Activated CD8-positive, alpha-beta memory T cell treated with anti-CD3 and anti-CD28 coated beads for 48 hours (primary cell): ENCODE measurements around the gene ADAMTS3.
A peak's percentile ranks its signal among the peaks of the same experiment; 100 is the strongest.

Source experiments
- DNase-seq, 3 experiments: peaks; one replicate each; pipeline ENCODE4 v3.0.0-alpha.2; 2020; ENCODE audit warnings: low read depth in 2 of 3, low spot score in 2 of 3

The ADAMTS3 gene

GRCh38 chr4:72568959-72569718, at the start of gene ADAMTS3:
TSS of gene ADAMTS3 (minus strand) at chr4:72569221. CDS start at chr4:72568762, 459 bp downstream.
- DNase-seq: no peak

- no peak for DNase-seq
These were observed 44.9 kb upstream of the ADAMTS3 start for GRCh38 chr4:72613959-72614358.

- no peak for DNase-seq
These were observed 37.7 kb upstream of the ADAMTS3 start for GRCh38 chr4:72606751-72607150.

GRCh38 chr4:72604324-72604723, 35.3 kb upstream of the ADAMTS3 start:
- DNase-seq: no peak

- no peak for DNase-seq
These were observed 33.7 kb upstream of the ADAMTS3 start for GRCh38 chr4:72602396-72603376.

GRCh38 chr4:72591547-72592454, 22.8 kb upstream of the ADAMTS3 start:
- DNase-seq: no peak

GRCh38 chr4:72587334-72587733, 18.3 kb upstream of the ADAMTS3 start:
- no peak for DNase-seq

- no peak for DNase-seq
These were observed 13.8 kb upstream of the ADAMTS3 start for GRCh38 chr4:72582853-72583252.

GRCh38 chr4:72577211-72577610, 8.2 kb upstream of the ADAMTS3 start:
- no peak for DNase-seq

- DNase-seq: no peak
These were observed 2.3 kb upstream of the ADAMTS3 start for GRCh38 chr4:72571337-72571736.

- no peak for DNase-seq
These were observed 756 bp upstream of the ADAMTS3 start for GRCh38 chr4:72569719-72570235.

GRCh38 chr4:72567821-72568675, 973 bp downstream of the ADAMTS3 start:
- peak in 1 of 3 experiments; percentile 1 for DNase-seq

GRCh38 chr4:72567036-72567435, 2.0 kb downstream of the ADAMTS3 start:
- no peak for DNase-seq

- DNase-seq: no peak
These were observed 2.5 kb downstream of the ADAMTS3 start for GRCh38 chr4:72566464-72566972.

- DNase-seq: no peak
These were observed 4.2 kb downstream of the ADAMTS3 start for GRCh38 chr4:72564789-72565188.

GRCh38 chr4:72564184-72564583, 4.8 kb downstream of the ADAMTS3 start:
- DNase-seq: no peak

- DNase-seq: no peak
These were observed 10.4 kb downstream of the ADAMTS3 start for GRCh38 chr4:72558655-72559054.

- DNase-seq: no peak
These were observed 12.0 kb downstream of the ADAMTS3 start for GRCh38 chr4:72557021-72557420.

- no peak for DNase-seq
These were observed 13.6 kb downstream of the ADAMTS3 start for GRCh38 chr4:72555377-72555831.
